ENCODE measurements around the gene GABRB3.
A peak's percentile ranks its signal among the peaks of the same experiment; 100 is the strongest.

Gene GABRB3

DNA sequence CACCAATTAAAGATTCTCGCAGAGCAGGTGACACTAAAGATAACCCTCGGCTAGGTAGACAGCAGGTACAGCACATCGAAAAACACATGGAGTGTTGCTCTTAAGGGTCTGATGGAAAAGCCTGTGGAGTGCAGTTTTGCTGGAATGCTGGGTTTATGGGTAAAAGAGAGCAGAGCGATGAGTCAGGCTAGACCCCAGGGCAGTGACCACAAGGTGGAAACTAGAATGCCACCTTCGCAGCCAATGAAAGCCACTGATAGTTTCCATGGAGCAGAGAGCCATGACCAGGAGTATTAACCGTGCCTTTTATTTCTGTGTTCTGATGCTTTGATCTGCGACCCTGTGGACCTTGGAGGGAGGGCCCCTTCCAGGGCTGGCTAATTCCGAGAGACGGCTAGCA lies 149.8 kb downstream of the GABRB3 start:
- DNase-seq, result no peak

DNA sequence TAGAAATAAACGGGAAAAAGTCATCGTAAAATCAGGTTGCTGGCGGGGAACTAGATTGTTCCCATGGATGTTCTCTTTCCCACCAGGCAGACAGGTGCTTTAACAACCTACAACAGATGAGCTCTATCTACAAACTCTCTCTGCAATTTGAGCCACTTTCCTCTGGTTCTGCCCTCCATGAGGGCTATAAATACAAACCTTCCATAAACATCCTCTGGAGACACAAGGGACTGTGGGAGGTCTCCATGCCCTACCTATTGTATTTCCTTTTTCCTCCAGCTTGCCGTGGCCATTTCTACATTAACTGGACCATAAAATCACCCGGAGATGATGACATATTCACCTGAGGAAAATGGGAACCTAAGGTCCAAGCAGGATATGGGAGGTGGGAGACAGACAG lies 151.1 kb downstream of the GABRB3 start:
- no peak for DNase-seq

DNA sequence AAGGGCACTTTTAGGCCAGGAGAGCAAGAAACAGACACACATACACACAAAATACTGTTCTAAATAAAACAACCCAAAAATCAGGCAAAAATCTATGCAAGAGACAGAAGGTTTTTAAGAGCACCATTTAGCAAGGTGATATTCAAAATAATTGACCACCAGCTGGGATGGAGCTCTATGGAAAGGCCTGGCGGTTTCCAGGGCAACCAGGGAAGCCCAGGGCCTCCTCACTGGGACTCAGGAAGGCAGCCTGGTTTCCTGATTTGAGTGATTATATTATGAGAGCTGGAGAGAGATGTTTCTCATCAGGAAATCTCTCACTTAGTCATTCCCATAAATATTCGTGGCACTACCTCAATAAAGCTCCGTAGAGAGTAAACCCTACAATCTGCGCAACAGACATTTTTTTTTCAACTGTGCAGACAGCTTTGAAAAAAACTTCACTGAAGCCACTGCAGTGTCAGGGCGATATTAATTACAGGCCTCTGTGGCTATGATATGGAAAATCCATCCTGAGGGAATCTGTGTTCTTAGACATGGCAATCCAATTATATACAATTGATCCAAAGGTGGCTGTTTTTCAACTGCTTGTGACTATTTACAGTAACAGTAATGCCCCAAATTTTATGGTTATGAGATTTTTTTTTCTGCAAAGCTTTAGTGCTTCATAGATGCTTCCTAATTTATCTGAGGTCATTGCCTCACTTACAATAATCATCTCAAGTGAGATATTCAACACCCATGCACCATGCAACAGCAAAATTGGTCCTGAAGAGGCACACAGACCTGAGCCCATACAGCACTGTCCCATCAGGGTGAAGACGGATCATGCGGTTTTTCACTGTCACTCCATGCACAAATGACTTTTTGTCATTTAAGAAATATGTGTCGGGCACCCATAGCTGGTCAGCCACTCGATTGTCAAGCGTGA lies 152.1 kb downstream of the GABRB3 start:
- no peak for DNase-seq

DNA sequence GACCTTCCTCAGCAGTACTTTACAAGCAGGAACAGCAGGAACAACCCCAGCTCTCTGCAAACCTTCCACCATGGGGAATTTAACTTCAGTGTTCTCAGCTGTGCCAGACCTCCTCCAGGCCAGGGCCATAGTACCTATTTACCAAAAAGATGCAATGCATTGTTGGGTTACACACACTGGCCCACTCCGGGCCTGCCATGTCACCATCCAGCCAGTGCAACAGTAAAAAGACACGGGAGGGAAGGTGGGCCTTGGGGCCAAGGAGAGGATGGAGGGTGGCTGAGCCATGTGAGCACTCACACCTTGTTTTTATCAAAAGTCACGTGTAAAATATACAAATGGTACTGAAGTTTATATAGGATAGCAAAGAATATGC lies 157.0 kb downstream of the GABRB3 start:
- no peak for DNase-seq

DNA sequence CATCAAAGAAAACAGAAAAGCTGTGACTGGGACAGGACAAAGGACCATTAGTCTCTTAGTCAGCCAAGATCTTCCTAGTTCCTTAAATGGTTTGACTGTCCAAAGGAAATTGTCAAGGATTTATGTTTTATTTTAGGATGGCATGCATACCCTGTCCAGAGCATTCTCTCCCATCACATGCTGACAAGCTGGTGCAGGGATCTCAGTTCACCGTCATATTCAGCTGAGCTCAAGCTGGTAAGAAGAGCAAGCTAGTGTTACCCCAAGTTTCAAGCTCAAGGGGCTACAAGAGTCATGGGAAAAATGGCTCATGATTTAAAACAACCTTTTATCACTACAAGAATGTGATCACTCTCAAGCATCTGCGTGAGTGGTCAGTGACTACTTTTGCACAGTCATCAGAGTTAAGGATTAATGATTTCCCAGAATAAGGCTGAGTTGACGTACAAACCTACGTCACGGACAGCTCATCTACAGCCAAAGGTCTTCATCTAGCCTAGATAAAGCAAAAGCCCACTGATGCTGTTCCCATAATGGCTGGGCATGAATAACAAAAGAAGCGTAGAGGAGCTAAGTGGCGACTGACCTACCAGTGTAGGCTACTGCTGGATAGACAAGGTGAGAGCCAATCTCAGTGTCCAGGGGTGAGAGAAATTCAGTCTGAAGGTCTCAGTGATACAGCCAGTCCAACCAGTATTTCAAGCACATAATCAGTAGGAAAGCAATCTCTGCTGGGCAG lies 157.5 kb downstream of the GABRB3 start:
- DNase-seq, result no peak

DNA sequence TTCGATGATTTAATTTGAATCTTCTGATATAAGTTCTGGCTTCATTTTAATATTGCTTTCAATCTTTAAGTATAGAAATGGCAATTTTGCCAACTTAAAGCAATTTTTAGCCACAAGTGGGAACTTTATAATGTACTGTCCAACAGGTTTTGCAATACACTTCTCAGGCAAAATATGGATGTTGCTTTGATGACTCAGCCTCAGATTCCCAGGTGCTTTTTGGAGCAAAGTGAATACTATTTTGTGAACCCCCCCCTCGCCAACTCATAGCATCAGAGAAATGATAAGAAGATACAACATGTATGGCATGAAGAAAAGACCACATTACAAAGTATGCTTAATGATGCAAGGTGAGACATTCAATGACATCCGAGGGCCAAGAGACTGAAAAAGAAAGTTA lies 158.1 kb downstream of the GABRB3 start:
- no peak for DNase-seq

DNA sequence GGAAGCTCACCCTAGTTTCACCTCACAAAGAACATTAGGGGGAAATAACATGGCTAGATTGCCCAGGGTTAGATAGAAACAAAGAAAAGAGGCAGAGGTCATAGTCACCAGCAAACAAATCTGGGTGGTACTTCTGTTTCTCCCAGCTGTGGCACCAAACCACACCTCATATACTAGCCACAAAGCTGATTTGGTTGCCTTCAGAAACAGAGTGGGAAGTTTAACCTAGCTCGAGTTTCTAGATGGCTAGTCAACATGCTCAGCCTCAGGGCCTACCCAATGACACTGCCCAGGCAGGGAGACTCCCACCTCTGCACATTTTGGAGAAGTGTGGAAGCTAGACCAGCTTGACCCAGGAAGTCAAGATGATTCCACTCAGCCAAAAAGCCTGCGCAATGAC lies 174.2 kb downstream of the GABRB3 start:
- no peak for DNase-seq

DNA sequence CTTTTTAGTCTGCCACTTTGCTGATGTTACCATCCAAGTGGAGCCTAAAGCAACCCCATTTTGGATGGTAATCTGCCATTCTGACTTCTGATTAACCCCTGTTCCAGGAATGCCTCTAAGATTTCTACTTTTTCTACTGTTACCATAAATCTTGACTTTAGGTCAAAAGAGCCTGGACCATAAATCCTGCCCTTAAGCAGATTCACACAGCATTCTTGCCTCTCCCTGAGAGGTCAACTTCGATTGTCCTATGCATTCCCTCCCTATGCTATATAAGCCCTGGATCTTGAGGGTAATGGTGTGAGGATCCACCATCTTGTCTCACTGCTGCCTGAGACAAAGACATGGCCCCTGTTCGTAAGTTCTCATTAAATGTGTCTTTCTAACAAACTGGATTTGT lies 177.3 kb downstream of the GABRB3 start:
- DNase-seq, result no peak

DNA sequence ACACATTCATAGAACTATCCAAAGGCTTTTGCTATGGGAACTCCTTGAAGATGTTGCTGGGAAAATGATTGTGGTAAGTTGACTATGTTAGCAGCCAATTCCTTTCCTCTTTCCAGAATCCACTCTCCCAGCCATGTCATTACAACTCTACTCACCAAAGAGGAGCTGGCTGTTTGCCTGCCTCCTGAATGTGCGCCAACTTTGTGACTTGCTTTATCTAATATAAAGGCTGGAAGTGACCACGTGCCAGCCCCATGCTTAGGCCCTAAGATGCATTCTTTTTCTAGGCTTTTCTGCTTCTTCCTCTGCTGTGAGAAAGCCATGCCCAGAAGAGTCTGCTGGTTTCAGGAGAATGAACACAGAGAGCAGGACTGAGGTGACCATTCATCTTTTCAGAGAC lies 182.2 kb downstream of the GABRB3 start:
- no peak for DNase-seq

DNA sequence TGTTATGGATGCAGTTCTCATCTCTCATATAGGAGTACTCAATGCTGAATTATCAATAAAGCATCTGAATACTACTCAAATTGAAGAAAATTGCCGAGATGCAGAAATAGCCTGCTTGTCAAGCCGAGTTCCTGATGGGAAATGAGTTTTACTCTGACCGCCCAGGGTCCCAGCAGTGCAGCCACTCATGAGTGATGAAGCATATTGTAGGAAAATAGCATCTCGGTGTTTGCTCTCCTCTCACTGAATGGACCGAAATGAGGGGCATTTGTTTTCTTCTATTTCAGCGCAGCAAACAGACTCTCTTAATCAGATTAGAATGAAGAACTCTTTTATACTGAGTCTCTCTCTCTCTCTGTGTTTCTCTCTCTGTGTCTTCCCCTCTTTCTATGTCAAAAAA lies 190.0 kb downstream of the GABRB3 start:
- peak in 1 of 2 experiments; percentile 1 for DNase-seq

DNA sequence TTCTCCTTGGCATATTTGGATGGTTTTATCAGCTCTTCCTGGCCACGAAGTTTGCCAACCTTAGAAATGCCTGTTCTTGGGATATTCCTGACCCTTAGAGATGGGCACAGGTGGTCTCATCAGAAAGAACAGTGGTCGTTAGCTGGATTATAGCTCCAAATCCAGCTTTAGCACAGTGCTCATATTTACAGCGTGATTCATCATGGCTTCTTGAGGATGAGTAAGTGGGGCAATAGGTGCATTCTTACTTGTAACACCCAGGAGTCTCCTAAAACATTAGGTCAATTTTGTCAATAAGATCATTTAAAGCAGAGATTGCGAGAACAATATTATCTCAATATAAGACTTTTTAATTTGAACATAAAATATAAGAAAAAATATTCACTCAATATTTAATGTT lies 191.9 kb downstream of the GABRB3 start:
- DNase-seq, result no peak

DNA sequence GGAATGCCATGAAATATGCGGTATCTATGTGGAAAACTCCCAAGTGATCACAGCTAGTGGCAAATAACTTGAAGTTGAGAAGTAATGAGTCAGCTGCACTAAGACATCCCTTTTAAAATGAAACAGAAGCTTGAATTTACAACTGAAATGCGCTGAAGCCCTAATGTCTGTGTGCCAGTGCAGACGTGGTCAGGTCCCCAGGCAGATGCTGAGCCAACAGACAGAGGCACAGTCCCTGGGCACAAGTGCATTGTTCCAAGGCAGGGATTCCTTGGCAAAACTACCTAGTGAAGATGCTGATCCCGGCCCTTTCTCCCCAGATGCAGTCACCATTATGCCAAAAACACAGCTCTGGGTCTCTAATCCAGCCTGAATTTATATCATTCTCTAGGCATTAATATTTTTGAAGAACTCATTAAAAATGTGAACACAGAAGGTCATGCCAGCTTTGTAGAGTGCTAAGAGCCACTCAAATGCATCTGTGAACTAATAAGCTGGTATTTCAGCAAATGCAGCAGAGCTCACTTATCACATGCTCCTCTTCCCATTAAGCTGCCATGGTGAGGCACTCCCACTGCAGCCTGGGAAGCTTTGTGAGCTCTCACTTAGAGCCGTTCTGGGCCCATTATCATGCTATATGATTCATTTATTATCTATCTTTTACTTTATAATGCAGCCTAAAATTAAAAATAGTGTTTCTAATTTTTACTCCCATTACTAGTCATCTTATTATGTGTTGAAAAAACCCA lies 200.1 kb downstream of the GABRB3 start:
- DNase-seq, result no peak

DNA sequence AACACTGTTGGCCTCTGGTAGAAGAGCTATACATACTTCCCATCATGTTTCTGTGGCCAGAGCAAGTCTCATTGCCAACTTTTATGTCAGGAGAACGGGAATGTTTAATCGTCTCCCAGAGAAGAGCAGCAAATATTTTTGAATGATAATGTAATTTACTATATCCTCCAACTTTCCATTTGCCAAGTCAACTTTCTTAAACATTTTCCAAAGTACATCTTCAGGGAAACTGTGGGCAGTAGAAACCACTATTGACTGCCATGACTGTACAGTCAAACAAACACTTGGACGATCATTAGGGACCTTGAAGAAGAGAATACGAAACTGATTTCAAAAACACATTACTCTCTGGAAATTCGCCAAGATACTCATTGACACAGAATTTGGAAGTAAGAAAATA lies 201.5 kb downstream of the GABRB3 start:
- no peak for DNase-seq

DNA sequence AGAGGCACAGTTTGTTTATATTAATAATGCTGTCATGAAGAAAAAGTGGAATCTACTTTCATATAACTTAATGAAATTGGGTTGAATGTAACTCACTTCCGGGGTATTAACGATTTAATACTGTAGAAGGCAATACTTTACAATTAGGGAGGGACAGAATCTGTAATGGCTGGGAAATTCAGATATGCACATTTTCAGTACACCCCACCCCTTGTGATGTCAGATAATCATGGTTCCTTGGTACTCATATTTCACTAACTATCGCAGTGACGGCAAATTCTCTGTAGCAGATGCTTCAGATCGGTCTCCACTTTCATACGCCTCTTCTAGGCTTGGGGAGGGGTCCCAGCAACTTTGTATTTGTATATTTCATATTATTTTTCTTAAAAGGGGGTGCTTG lies 207.3 kb downstream of the GABRB3 start:
- no peak for DNase-seq

DNA sequence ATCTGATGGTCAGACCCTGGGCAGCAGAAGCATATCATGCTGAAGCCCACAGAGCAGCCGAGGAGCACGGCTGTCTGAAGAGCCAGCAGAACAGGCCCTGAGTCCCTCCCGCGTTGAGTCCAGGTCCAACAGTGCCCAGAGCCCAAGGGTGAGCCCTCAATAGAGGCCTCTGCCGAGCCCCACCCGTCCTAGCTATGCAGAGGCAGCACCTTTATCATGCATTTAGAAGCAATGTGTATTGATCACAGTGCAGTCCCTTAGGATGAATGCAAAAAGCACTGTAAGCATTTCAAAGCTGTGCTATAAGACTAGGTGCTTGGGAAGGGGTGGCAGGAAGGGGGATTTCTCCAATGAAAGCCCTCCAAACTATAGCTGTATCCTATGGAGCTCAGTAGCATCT lies 208.5 kb downstream of the GABRB3 start:
- no peak for DNase-seq

DNA sequence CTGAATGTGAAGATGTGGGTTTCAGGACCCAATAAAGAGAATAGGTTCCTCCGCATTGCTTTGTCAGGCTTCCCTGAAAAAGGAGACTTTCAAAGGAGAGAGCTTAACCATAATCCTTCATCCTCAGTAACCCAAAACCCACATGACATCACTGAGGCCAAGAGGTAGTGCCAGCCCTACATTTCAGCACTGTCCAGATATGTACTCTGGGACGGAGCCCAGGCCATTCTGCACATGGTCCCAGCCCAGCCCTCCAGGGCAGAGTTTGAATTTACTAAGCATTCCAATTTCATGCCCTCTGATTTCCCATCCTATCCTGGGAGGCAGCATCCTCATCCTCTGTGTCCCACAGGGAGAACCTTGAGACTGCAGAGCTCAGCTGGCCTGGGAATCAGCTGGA lies 210.5 kb downstream of the GABRB3 start:
- no peak for DNase-seq

DNA sequence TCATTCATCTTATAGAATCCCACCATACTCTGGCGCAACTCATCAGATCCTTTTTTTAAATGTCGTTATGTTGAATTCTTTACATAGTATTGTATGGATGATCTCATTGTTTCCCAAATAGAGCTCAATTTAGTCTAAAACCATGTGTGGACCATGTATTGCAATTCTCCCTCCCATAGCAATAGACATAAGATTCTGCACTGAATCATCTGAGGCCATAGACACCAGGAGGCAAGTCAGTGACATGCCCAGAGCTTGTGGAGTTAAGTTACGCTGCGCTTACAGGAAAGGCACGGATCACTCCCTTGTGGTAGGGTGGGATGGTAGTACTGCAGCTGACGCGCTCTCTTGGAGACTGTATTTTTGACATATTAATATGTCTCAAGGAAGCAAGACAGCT lies 211.0 kb downstream of the GABRB3 start:
- no peak for DNase-seq

DNA sequence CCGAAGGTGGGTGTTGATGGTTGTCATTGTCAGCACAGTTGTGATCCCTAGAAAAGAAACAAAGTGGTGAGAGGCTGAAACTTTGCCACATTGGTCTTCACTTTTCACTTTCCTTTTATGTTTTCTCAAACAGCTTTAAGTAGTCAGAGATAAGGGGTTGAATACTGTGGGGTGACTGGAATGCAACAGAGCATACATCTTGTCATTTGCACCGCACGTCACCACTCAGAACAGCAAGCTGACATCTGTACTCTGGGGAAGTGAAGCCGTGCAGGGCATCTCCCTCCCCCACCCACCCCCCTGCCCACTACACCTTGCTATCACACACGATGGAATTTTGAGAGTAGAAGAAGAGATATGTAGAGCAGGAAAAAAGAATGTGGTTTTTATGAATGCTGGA lies 211.7 kb downstream of the GABRB3 start:
- DNase-seq, result no peak

DNA sequence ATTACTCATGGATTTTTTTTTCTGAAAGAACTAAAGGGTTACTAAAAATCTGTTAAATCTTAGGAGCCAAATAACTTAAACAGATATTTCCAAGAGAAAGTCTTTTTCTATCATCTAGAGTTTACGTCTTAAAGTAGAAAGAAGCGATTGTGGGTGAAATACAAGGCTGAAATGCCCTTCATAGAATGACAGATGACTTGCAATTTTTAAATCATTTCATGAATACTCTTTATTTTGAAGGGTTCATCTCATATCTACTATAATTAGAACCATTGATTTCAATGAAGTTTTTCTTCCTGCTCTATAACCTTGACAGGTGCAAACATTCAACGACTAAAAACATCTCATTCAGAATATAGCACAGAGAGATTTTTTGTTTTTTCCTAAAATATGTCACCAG lies 217.0 kb downstream of the GABRB3 start:
- DNase-seq, result no peak

DNA sequence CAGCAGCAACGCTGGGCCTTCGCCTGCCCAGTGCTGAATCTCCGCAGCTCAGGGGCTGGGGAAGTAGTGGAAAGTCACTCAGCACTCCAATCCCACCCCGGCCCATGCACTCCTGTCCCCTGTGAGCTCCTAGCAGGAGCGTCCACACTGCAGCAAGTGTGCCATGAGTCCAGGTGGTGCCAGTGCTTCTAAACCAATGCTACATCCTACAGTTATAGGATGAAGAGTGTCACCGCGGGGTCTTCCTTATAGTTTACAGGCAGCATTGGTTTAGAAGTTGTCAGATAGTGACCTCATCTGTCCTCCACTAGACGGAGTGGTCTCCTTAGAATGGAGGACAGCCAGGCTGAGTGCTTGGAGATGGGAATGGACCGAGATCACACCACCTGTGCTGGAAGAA lies 221.4 kb downstream of the GABRB3 start:
- DNase-seq, result no peak

DNA sequence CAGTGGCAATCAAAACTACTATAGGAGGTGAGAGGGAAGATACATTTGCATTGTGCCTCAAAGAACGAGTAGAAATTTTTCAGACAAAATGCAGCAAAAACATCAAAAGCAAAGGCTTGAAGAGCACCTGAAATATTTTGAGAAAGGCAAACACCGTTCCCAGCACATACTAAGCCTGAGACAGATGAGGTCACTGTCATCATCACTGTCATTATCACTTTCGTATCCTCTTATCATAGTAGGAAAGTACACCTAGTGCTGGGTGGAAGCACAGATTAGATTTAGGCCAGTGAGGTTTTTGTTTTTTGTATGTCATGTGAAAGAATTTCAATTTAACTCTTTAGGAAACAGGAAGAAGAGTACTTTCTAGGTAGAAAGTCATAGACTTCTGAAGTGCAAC lies 222.0 kb downstream of the GABRB3 start:
- DNase-seq, result no peak

DNA sequence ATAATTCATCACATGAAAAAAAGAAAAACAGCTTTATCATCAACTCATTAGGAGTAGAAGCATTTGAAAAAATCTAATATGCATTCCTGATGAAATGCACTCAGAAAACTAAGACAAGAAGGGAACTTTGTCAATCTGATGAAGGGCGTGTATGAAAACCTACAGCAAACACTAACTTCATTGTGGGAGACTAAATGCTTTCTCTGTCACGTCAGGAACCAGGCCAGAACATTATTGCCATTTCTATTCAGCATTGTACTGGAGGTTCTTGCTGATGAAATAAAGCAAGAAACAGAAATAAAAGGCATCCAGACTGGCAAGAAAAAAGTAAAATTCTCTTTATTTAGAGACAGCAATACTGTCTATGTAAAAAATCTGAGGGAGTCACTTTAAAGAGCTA lies 235.2 kb downstream of the GABRB3 start:
- DNase-seq, result no peak

DNA sequence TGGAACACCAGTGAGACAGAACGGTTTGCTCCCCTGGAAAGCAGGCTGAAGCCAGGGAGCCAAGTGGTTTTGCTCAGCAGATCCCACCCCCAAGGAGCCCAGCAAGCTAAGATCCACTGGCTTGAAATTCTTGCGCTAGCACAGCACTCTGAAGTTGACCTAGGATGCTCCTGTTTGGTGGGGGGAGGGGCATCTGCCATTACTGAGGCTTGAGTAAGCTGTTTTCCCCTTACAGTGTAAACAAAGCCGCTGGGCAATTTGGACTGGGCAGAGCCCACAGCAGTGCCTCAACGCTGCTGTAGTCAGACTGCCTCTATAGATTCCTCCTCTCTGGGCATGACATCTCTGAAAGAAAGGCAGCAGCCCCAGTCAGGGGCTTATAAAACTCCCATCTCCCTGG lies 241.4 kb downstream of the GABRB3 start:
- DNase-seq, result no peak

DNA sequence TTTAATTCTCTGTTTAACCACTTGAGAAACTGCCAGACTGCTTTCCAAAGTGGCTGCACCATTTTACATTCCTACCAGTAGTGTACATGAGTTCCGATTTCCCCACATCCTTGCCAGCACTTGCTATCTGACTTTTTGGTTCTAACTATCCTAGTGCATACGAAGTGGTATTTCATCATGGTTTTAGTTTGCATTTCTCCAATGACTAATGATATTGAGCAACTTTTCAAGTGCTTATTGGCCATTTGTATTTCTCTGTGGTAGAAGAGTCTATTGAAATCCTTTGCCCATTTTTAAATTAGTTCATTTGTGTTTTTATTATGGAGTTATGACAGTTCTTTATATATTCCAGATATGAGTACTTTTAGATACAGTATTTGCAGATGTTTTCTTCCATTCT lies 247.8 kb downstream of the GABRB3 start:
- no peak for DNase-seq
